Ovary (tissue), 9 donors: ENCODE data around the gene THSD7A. TPM values are rescaled to one million over a fixed set of nuclear protein-coding genes. Genes with fewer than 3 reads are reported as not detected.

Experiments
- DNase-seq, 5 donors: peaks; one replicate each; pipeline ENCODE4 v3.0.0-alpha.2; 2019 to 2020
- H3K27ac ChIP-seq, 2 donors: fragments of 200-600 bp; one replicate each; pipeline versions ENCODE4 v1.5.1 to v1.8.0; 2019 to 2022
- H3K27me3 ChIP-seq: fragments of 200-600 bp; one replicate; pipeline ENCODE4 v1.8.0; 2022
- H3K36me3 ChIP-seq: fragments of 200-600 bp; sonication (generic); one replicate; pipeline ENCODE4 v1.5.1; 2019
- H3K4me1 ChIP-seq: one replicate; pipeline ENCODE4 v1.8.1; 2013; ENCODE audit warnings: mild to moderate bottlenecking, moderate library complexity; ENCODE audit not compliant: insufficient read depth
- H3K4me3 ChIP-seq: fragments of 200-600 bp; sonication (generic); one replicate; pipeline ENCODE4 v1.5.1; 2017
- H3K9me3 ChIP-seq, 2 donors: fragments of 200-600 bp in 1 of 2; sonication (generic) in 1 of 2; one replicate each; pipeline versions ENCODE4 v1.5.1 to v1.8.1; 2013 to 2019; ENCODE audit warnings: mild to moderate bottlenecking in 1 of 2, moderate library complexity in 1 of 2
- CTCF ChIP-seq, 3 donors: fragments of 450-650 bp in 2 of 3; fragments of 200-600 bp in 1 of 3; IDR thresholded peaks; one replicate each; pipeline versions ENCODE4 v1.5.1 to v1.8.0; 2016 to 2022; ENCODE audit warnings: antibody characterized with exemption in 3 of 3, mild to moderate bottlenecking in 1 of 3
- EP300 ChIP-seq: sonication (generic); formaldehyde crosslinking; IDR thresholded peaks from one replicate; pipeline ENCODE4 v1.6.1; 2017; ENCODE audit warnings: antibody characterized with exemption
- POLR2A ChIP-seq: fragments of 450-650 bp; IDR thresholded peaks from one replicate; pipeline ENCODE4 v1.6.1; 2017; ENCODE audit warnings: antibody characterized with exemption, mild to moderate bottlenecking, moderate library complexity
- WGBS, 3 donors: extraction: QIAGEN DNeasy Blood & Tissue Kit in 1 of 3; methylation state at CpG; one replicate each; pipeline versions ENCODE4 v1.1.5 to v1.1.7; 2013 to 2017; 5-methylcytosine and 5-hydroxymethylcytosine counted together
- intact Hi-C, 4 donors: fragments of 100-400 bp; cut with DNase I; formaldehyde crosslinking; loops; one replicate each; pipeline versions ENCODE4 v1.11.0 to v1.15.1; 2022 to 2023
- polyA plus RNA-seq, 2 donors: library from polyadenylated mRNA; stranded (reverse); fragments of 200-250 nt in 1 of 2; fragments of 350-450 nt in 1 of 2; fragmentation: Illumina TruSeq in 1 of 2; extraction: RNeasy Lipid Tissue Mini Kit (QIAGEN cat#74804) in 1 of 2; gene quantifications; one replicate each; pipeline ENCODE4 v1.2.3, GENCODE V29; 2013 to 2014
- total RNA-seq, 7 donors: library from RNA; depleted of rRNA in 2 of 7; stranded (reverse); fragments of >200 nt in 2 of 7; fragmentation: NEBNext Ultra II Directional in 3 of 7; extraction: Animal tissue kit (Norgen Biotek cat#: 25700) in 3 of 7; gene quantifications; one replicate each; pipeline versions ENCODE4 v1.1.0 to v1.2.4, GENCODE V29; 2016 to 2023
- donor health status: DM: no; HTN: no; CAD: no; lungs with moderate emphysema.
- donor health status: DM: no; HTN: no; CAD: no.
- donor health status: Bipolar disorder and iron deficiency.
- donor health status: DM: yes; HTN: yes; CAD: no.
- donor health status: DM: no; HTN: no; CAD: no.
- donor health status: DM: yes; HTN: yes; CAD: no.

The THSD7A gene
- total and polyA plus RNA-seq, 9 donors = 1.8 to 12.1 (median 3.6) TPM

GRCh38 chr7:11757153-11757552, 74.8 kb downstream of the THSD7A start:
- Histone ChIP-seq H3K4me3 (no peak overlapping the region), H3K27ac (no peak overlapping the region), H3K36me3 (no peaks in the 10 kb centered on the region), H3K27me3 (no peaks in the 10 kb centered on the region), H3K4me1 (no peaks in the 10 kb centered on the region), H3K9me3 (no peaks in the 10 kb centered on the region)
- WGBS, 3 donors = 88 to 93% (median 92%) methylated on average over 1 of the region's 1 CpG
- DNase-seq = no peak
- TF ChIP-seq EP300 (no peak), CTCF (IDR thresholded peaks at IDR 0.05) (no peak), POLR2A (no peak)
- intact Hi-C loops = no loop called here

- TF ChIP-seq POLR2A (no peak), EP300 (no peak), CTCF (IDR thresholded peaks at IDR 0.05) (no peak)
- H3K9me3 ChIP-seq = no peaks in the 10 kb centered on the region
- intact Hi-C loops = no loop called here
- H3K4me1 ChIP-seq = no peaks in the 10 kb centered on the region
- no peak for DNase-seq
- no peaks in the 10 kb centered on the region for H3K27me3 ChIP-seq
- H3K4me3 ChIP-seq = no peak overlapping the region
- no peaks in the 10 kb centered on the region for H3K36me3 ChIP-seq
- WGBS, 3 donors = 94 to 99% (median 97%) methylated on average over 3 of the region's 3 CpGs
- H3K27ac ChIP-seq = no peak overlapping the region
These were observed 77.1 kb downstream of the THSD7A start for GRCh38 chr7:11754933-11755332.

- Histone ChIP-seq H3K27ac (no peak overlapping the region), H3K4me3 (no peak overlapping the region), H3K36me3 (no peaks in the 10 kb centered on the region), H3K27me3 (no peaks in the 10 kb centered on the region), H3K4me1 (no peaks in the 10 kb centered on the region), H3K9me3 (no peaks in the 10 kb centered on the region)
- DNase-seq = no peak
- WGBS, 3 donors = 89 to 94% (median 90%) methylated on average over 2 of the region's 2 CpGs
- intact Hi-C loops = no loop called here
- TF ChIP-seq POLR2A (no peak), EP300 (no peak)
These were observed 77.9 kb downstream of the THSD7A start for GRCh38 chr7:11754123-11754522.

- H3K27ac ChIP-seq = no peak overlapping the region
- no peaks in the 10 kb centered on the region for H3K9me3 ChIP-seq
- no peak for DNase-seq
- intact Hi-C loops = no loop called here
- no peaks in the 10 kb centered on the region for H3K4me1 ChIP-seq
- no peak overlapping the region for H3K4me3 ChIP-seq
- TF ChIP-seq EP300 = no peak
- TF ChIP-seq POLR2A = no peak
- TF ChIP-seq CTCF (IDR thresholded peaks at IDR 0.05) = no peak
- H3K27me3 ChIP-seq = no peaks in the 10 kb centered on the region
- no peaks in the 10 kb centered on the region for H3K36me3 ChIP-seq
These were observed 78.6 kb downstream of the THSD7A start for GRCh38 chr7:11753433-11753832.

GRCh38 chr7:11751807-11752389, 80.1 kb downstream of the THSD7A start:
- no peak for DNase-seq

More at GRCh38 chr7:11751807-11752389, 80.1 kb downstream of the THSD7A start:
- intact Hi-C loops = no loop called here
- Histone ChIP-seq H3K27me3 (no peaks in the 10 kb centered on the region), H3K4me3 (no peak overlapping the region), H3K4me1 (no peaks in the 10 kb centered on the region), H3K36me3 (no peaks in the 10 kb centered on the region), H3K27ac (no peak overlapping the region), H3K9me3 (no peaks in the 10 kb centered on the region)
- no peak for TF ChIP-seq EP300
- TF ChIP-seq CTCF (IDR thresholded peaks at IDR 0.05) = no peak
- TF ChIP-seq POLR2A = no peak
- 57 to 63% (median 61%) methylated on average over 8 of the region's 8 CpGs for WGBS, 3 donors
